Neural progenitor cell (in vitro differentiated cells): ENCODE results near the gene TOR1B. TPM values are rescaled to one million over a fixed set of nuclear protein-coding genes. Genes with fewer than 3 reads are reported as not detected.
A peak's percentile ranks its signal among the peaks of the same experiment; 100 is the strongest.

ENCODE experiments used
- DNase-seq: peaks from one replicate; pipeline ENCODE4 v3.0.0-alpha.2; 2016; ENCODE audit warnings: low spot score
- H2AFZ ChIP-seq: fragments of 200-600 bp; sonication (generic); replicated peaks from 2 replicates; pipeline ENCODE4 v1.6.1; 2016; ENCODE audit warnings: antibody characterized with exemption
- H3F3A ChIP-seq: fragments of 200-600 bp; sonication (generic); 2 replicates; pipeline ENCODE4 v1.6.1; 2016; ENCODE audit warnings: antibody characterized with exemption, low read depth
- H3K27ac ChIP-seq: fragments of 200-600 bp; sonication (generic); 2 replicates; pipeline ENCODE4 v1.5.1; 2016; ENCODE audit warnings: mild to moderate bottlenecking
- H3K27me3 ChIP-seq: fragments of 200-600 bp; sonication (generic); 2 replicates; pipeline ENCODE4 v1.6.1; 2016; ENCODE audit warnings: mild to moderate bottlenecking, moderate library complexity
- H3K36me3 ChIP-seq: fragments of 200-600 bp; sonication (generic); 2 replicates; pipeline ENCODE4 v1.5.1; 2016
- H3K4me1 ChIP-seq: fragments of 200-600 bp; sonication (generic); 2 replicates; pipeline ENCODE4 v1.6.1; 2016; ENCODE audit warnings: mixed run types
- H3K4me2 ChIP-seq: fragments of 200-600 bp; sonication (generic); 2 replicates; pipeline ENCODE4 v1.6.1; 2016
- H3K4me3 ChIP-seq: fragments of 200-600 bp; sonication (generic); 2 replicates; pipeline ENCODE4 v1.5.1; 2016
- H3K79me2 ChIP-seq: fragments of 200-600 bp; sonication (generic); 2 replicates; pipeline ENCODE4 v1.6.1; 2016; ENCODE audit warnings: low read depth
- H3K9ac ChIP-seq: fragments of 200-600 bp; sonication (generic); 2 replicates; pipeline ENCODE4 v1.6.1; 2016
- H3K9me3 ChIP-seq: fragments of 200-600 bp; sonication (generic); 2 replicates; pipeline ENCODE4 v1.5.1; 2016; ENCODE audit warnings: low read depth
- H4K20me1 ChIP-seq: fragments of 200-600 bp; sonication (generic); 2 replicates; pipeline ENCODE4 v1.6.1; 2016; ENCODE audit warnings: low read depth
- H3K27ac Mint-ChIP-seq: 3 replicates; pipeline ENCODE4 v1.8.0; 2021; ENCODE audit warnings: mixed read lengths
- H3K27me3 Mint-ChIP-seq: 2 replicates; pipeline ENCODE4 v1.8.0; 2022; ENCODE audit warnings: low read depth, mild to moderate bottlenecking, inconsistent platforms, moderate library complexity, mixed read lengths; ENCODE audit not compliant: insufficient read depth
- H3K36me3 Mint-ChIP-seq: 3 replicates; pipeline ENCODE4 v1.8.0; 2021; ENCODE audit warnings: mixed read lengths
- H3K4me1 Mint-ChIP-seq: 3 replicates; pipeline ENCODE4 v1.8.0; 2021; ENCODE audit warnings: mixed read lengths
- H3K4me3 Mint-ChIP-seq: 3 replicates; pipeline ENCODE4 v1.8.0; 2021; ENCODE audit warnings: mild to moderate bottlenecking, moderate library complexity, mixed read lengths
- H3K9me3 Mint-ChIP-seq: 3 replicates; pipeline ENCODE4 v1.8.0; 2020; ENCODE audit warnings: mixed read lengths
- EZH2 ChIP-seq: fragments of 200-600 bp; sonication (generic); IDR thresholded peaks from 2 replicates; pipeline ENCODE4 v1.6.1; 2017; ENCODE audit warnings: antibody characterized with exemption, mild to moderate bottlenecking, moderate library complexity
- EZH2phosphoT487 ChIP-seq: fragments of 200-600 bp; sonication (generic); IDR thresholded peaks from 2 replicates; pipeline ENCODE4 v1.6.1; 2017; ENCODE audit warnings: antibody characterized with exemption
- total RNA-seq: library from RNA; depleted of rRNA; stranded (reverse); fragments of >200 nt; gene quantifications from 2 replicates; pipeline ENCODE4 v1.2.3, GENCODE V29; 2015; ENCODE audit warnings: low replicate concordance
- TF ChIP-seq, protein P1 (sequence below): fragments of 200-600 bp; sonication (generic); IDR thresholded peaks from 2 replicates; pipeline ENCODE4 v1.5.1; 2017; ENCODE audit warnings: antibody characterized with exemption, mild to moderate bottlenecking

TOR1B gene
- total RNA-seq, 1 donor from 2014 or later: 12.2 TPM

DNA sequence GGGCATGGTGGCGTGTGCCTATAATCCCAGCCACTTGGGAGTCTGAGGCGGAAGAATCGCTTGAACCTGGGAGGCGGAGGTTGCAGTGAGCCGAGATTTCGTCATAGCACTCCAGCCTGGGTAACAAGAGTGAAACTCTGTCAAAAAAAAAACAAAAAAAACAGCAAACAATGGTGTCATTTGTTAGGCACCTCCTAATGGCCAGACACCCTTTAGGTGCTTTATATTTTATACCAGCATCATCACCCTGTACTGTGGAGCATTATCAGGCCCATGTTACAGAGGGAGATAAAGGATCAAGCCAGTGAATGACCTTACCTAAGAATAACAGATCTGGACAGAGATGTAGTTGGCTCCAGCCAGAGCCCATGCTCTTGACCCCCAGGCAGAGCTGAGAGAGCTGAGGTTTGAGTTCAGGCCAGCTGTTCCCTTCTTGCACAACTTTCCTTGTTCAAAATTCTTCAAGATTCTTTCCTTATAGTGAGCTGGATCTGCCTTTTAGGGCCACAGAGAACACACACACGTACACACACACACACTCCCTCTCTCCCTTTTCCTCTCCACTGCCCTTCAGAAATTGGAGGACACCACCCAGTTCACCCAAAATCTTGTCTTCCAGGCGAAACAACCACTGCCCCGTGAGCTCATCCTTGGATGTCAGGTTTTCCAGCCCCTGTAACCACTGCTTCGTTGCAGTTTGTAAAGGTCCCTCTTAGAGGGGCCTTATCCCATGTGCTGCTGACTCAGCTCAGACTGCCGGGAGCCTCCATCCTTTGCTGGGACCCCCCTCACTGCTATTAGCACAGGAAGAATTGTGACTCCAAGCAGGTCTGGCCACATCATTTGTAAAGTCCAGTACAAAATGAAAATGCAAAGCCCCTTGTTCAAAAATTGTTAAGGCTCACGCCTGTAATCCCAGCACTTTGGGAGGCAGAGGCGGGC, 39.7 kb upstream of the TOR1B start:
- Histone ChIP-seq H3K4me3 (no peak overlapping the region), H4K20me1 (no peaks in the 10 kb centered on the region), H3K9me3 (no peaks in the 10 kb centered on the region), H3F3A (no peaks in the 10 kb centered on the region), H2AFZ (peak overlapping the region; percentile 55), H3K79me2 (no peaks in the 10 kb centered on the region), H3K27ac (no peak overlapping the region), H3K36me3 (no peaks in the 10 kb centered on the region), H3K27me3 (no peaks in the 10 kb centered on the region), H3K4me1 (peaks cover 7% of the 10 kb centered on the region), H3K4me2 (no peak overlapping the region), H3K9ac (no peak overlapping the region)
- no peaks in the 10 kb centered on the region for H3K9me3 Mint-ChIP-seq
- no peak overlapping the region for H3K4me3 Mint-ChIP-seq
- peak overlapping the region; percentile 18 for H3K27ac Mint-ChIP-seq
- H3K27me3 Mint-ChIP-seq: peaks cover 2% of the 10 kb centered on the region
- H3K36me3 Mint-ChIP-seq: no peaks in the 10 kb centered on the region
- DNase-seq: no peak
- peaks cover 30% of the 10 kb centered on the region for H3K4me1 Mint-ChIP-seq
- TF ChIP-seq, protein P1, sequence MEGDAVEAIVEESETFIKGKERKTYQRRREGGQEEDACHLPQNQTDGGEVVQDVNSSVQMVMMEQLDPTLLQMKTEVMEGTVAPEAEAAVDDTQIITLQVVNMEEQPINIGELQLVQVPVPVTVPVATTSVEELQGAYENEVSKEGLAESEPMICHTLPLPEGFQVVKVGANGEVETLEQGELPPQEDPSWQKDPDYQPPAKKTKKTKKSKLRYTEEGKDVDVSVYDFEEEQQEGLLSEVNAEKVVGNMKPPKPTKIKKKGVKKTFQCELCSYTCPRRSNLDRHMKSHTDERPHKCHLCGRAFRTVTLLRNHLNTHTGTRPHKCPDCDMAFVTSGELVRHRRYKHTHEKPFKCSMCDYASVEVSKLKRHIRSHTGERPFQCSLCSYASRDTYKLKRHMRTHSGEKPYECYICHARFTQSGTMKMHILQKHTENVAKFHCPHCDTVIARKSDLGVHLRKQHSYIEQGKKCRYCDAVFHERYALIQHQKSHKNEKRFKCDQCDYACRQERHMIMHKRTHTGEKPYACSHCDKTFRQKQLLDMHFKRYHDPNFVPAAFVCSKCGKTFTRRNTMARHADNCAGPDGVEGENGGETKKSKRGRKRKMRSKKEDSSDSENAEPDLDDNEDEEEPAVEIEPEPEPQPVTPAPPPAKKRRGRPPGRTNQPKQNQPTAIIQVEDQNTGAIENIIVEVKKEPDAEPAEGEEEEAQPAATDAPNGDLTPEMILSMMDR: no peak
- no peak for TF ChIP-seq EZH2phosphoT487
- no peak for TF ChIP-seq EZH2

DNA sequence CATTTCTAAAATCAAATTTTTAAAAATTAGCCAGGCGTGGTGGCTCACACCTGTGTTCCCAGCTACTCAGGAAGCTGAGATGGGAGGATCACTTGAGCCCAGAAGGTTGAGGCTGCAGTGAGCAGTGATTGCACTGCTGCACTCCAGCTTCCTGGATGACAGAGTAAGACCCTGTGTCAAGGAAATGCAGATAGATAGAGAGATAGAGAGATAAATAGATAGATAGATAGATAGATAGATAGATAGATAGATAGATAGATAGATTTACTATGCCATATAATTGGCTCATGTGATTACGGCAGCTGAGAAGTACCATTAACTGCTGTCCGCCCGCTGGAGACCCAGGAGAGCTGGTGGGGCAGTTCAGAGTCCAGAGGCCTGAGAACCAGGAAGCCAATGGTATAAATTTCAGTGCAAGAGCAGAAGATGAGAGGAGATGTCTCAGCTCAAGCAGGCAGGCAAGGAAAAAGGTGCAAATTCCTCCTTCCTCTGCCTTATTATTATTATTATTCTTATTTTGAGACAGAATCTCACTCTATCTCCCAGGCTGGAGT, 37.1 kb upstream of the TOR1B start:
- H3K9ac ChIP-seq: no peak overlapping the region
- Mint-ChIP-seq H3K4me1 (peaks cover 29% of the 10 kb centered on the region), H3K9me3 (no peaks in the 10 kb centered on the region), H3K36me3 (no peaks in the 10 kb centered on the region), H3K4me3 (no peak overlapping the region), H3K27ac (no peak overlapping the region), H3K27me3 (peaks cover 2% of the 10 kb centered on the region)
- no peak overlapping the region for H3K27ac ChIP-seq
- no peaks in the 10 kb centered on the region for H3K9me3 ChIP-seq
- H3K27me3 ChIP-seq: no peaks in the 10 kb centered on the region
- H4K20me1 ChIP-seq: no peaks in the 10 kb centered on the region
- peaks cover 7% of the 10 kb centered on the region for H3K4me1 ChIP-seq
- TF ChIP-seq, protein P1: no peak
- TF ChIP-seq EZH2phosphoT487 (no peak), EZH2 (no peak)
- no peaks in the 10 kb centered on the region for H3K79me2 ChIP-seq
- no peak overlapping the region for H3K4me3 ChIP-seq
- no peaks in the 10 kb centered on the region for H3K36me3 ChIP-seq
- no peak overlapping the region for H3K4me2 ChIP-seq
- H2AFZ ChIP-seq: no peak overlapping the region
- DNase-seq: no peak
- H3F3A ChIP-seq: no peaks in the 10 kb centered on the region

DNA sequence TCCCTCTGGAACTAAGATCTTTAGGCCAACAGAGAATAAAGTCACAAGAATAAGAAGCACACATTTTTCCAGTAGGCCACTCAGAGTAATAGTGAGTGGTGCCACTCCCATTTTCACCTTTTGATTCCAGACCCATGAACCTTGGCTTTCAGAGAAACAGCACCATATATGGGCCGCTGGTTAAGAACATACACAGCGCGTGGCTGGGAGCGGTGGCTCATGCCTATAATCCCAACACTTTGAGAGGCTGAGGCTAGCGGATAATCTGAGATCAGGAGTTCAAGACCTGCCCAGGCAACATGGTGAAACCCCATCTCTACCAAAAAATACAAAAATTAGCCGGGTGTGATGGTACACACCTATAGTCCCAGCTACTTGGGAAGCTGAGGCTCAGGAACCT, 34.5 kb upstream of the TOR1B start:
- Histone ChIP-seq H3K79me2 (no peaks in the 10 kb centered on the region), H3K9me3 (no peaks in the 10 kb centered on the region), H3K36me3 (no peaks in the 10 kb centered on the region), H4K20me1 (no peaks in the 10 kb centered on the region), H3F3A (no peaks in the 10 kb centered on the region), H3K4me1 (no peaks in the 10 kb centered on the region), H3K27me3 (no peaks in the 10 kb centered on the region), H3K27ac (no peak overlapping the region), H3K4me3 (no peak overlapping the region), H2AFZ (no peak overlapping the region), H3K4me2 (no peak overlapping the region), H3K9ac (no peak overlapping the region)
- no peak overlapping the region for H3K27ac Mint-ChIP-seq
- TF ChIP-seq, protein P1: no peak
- TF ChIP-seq EZH2phosphoT487: no peak
- TF ChIP-seq EZH2: no peak
- H3K36me3 Mint-ChIP-seq: no peaks in the 10 kb centered on the region
- H3K4me3 Mint-ChIP-seq: no peak overlapping the region
- no peaks in the 10 kb centered on the region for H3K9me3 Mint-ChIP-seq
- H3K27me3 Mint-ChIP-seq: peaks cover 2% of the 10 kb centered on the region
- no peak for DNase-seq
- H3K4me1 Mint-ChIP-seq: peaks cover 5% of the 10 kb centered on the region
